Endothelial cell of hepatic sinusoid (primary cell): Measurements from ENCODE around the gene TNIK.

Source experiments
- in situ Hi-C: cut with HindIII; loops from 2 replicates; pipeline ENCODE4 v1.10.0; 2017; ENCODE audit warnings: low sequenced_read_pairs

TNIK gene

DNA sequence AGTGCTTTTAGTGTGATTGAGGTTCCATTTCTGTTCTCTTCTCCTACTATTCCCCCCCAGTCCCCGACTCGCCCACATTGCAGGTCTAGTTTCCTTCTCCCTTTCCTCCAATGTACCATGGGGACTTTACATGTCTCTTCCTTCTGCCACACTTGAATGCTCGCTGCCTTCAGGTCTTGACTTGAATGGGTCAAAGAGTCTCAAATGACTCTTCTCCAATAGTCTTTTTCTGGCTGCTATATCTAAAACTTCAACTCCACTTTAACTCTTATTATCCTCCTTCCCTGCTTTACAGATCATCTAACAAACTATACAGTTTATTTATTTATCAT lies 219.7 kb downstream of the TNIK start:
- in situ Hi-C loops, result no loop called here

DNA sequence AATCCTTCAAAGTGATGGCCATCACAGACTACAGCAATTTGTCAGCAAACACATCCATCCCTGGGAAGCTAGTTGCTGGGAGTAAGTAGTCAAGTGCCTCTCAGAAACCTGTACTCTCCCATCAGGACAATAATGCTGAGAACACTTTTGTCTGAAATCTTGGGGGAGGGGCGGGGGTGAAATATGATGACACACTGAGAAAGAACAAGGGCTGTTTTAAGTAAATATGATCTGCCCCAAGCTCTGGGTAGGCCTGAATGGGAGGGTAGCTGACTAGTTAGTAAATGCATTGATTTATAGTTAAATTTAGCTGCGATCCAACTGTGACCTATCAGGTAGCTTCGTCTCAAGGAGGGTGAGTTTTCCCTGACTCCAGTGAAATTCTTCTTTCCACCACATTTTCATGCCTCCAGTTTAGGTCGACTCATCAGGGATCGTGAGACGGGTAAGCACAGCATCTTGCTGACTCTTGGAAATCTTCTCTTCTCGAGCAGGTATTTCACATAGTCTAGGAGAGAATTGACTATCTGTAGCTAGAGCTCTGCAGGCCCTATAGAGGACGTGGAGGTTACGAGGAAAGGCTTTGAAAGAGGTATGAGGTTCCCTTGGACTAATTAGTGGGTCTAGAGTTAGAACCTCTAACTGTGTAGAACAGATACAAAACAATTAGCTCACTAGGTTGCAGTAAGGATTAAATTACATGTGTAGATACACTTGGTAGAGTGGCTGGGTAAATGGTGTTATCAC lies 220.3 kb downstream of the TNIK start:
- in situ Hi-C loops, result no loop called here

DNA sequence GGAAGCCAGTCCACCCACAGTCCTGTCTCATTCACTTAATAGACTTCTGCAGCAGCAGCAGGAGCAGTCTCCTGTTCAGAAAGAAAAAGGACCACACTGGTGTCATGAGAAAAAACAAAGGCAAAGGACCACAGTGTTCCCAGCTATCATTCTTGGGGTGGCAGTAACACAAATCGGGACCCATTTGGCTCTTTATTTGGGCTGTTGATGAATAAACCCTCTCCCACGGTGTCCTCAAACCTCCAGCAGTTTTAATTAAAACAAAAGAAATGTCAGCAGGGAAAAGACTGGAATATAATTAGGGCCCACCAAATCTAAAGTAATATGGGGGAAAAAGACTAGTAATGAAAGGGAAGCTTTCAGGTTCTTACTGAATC lies 223.2 kb downstream of the TNIK start:
- in situ Hi-C loops, result no loop called here

DNA sequence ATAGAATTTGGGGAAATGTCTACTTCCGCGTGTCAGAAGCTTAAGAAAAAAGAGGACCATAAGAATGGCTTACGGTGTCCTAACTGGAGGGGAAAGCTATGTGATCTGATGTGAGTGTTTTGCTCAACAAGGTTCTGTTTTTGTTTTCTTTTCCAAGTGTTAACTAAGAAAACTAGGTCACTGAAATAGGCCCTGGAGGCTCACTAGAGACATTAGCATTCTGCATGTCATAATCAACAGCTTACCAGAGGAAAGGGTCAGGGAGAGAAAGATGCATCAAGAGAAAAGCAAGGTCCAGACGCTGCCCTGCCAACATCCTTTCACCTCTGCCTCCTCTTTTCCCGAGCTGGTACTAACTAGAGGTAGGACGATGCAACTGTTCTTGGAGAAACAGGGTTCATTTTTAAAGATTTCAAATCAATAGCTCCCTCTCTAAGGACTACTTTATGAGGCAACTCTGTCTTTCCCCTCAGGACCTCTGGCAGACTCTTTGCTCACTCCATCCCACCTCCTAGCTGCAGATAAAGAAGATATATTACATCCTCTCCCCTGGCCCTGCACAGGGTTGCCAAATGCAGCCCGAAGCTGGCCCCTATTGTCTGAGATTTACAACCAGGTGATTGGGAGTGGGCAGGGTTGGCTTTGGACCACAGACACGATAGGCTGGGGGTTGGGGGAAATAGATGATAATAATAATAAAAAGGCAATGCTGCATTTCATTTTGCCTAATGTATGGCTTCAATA lies 223.8 kb downstream of the TNIK start:
- in situ Hi-C loops, result no loop called here

DNA sequence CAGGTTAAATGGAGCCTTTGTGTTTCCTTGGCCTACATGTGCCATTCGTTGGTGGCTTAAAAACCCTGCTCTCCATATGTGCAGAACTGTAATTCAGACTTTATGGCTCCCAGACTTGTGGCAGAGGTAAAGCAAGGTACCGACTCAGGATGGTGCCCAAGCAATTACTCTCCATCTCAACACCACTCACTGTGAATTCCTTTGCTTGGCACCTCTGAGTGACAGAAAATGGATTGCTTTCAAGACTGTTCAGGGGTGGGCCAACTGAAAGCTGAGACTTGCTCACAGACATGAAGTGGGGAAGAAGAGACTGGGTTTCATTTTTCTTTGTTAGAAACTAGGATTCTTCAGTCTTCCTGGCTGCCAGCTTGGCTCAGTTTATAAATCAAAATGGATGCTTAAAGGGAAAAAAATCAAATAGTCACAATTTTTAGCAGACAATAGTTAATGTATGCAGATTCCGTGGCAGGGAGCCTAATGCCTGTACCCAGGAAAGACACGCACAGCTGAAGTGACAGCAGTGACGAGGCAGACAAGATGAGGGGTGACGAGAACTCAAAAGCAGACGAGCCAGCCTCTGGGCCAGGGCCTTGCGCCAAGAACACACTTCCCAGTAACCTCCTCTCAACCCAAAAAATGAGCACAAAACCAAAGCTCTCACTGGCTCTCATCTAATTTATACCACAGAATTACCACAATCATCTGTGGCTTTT lies 225.8 kb downstream of the TNIK start:
- in situ Hi-C loops, result no loop called here

DNA sequence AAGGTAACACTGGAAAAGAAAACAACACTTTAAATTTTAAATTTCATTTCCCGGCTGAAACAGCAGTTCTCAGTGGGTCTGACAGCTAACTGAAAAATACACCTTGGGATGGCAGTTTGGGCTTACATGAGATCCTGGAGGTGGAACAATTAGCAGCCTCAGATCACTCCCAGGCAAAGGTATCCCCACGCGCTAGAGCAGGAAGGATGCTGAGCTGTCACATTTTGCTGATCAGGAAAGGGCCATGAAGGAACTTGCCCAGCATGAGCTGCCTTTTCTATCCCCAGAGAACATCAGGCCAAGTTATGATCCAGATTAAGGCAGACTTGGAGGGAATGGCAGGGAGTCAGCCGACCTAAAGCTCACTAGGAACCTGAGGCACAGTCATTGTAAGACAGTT lies 228.8 kb downstream of the TNIK start:
- in situ Hi-C loops, result no loop called here

DNA sequence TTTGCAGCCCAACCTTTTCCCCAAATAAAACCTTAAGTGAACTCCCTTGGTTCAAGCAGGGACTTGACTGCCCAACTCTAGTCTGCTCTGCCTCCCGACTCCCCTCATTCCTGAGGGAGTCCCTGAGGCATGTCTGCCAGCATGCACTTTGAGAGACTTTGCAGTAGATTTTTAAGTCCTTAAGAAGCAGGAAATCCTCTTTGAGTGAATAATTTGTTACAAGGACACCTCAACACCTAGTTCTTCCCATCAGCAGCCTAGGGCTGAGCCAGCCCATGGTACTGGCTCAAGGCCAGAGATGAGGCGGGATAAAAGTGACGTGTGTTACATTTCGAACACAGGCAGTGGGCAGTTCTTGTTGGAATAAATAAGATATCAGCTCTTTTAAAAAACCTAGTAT lies 229.3 kb downstream of the TNIK start:
- in situ Hi-C loops, result no loop called here

DNA sequence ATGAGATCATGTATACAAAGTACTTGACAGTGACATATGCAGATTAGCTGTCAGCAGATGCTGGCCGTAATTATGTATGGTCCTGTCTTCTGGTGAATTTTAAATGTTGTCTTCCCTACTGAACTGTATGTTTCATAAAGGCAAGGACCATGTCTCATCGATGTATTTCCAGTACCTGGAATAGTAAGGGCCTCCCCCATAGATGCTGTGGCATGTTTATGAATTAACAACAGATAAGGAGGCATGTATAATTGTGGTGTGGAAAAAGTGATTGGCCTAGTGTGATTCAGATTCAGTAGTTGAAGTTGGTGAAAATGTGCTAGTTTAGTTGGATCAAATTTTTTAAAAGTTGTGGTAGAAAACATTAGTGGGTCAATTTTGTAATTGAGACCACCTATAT lies 231.0 kb downstream of the TNIK start:
- in situ Hi-C loops, result no loop called here

DNA sequence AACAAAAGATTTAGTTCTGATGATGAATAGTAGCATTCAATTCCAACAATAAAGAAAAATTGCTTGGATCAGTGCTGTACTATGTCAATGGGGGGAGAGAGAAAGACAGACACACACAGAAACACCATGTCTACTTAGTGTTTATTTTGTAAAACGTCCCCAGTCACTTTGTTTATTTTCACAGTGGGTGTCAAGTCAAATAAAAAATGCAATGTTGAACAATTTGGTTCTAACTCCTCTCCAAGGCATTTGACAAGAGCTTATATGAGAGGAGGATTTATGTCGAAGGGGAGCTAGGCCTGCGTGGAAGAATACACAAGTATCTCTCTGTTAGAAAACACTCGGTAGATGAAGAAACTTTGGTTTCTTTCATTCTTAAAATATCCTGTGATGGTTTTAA lies 232.0 kb downstream of the TNIK start:
- in situ Hi-C loops, result no loop called here

DNA sequence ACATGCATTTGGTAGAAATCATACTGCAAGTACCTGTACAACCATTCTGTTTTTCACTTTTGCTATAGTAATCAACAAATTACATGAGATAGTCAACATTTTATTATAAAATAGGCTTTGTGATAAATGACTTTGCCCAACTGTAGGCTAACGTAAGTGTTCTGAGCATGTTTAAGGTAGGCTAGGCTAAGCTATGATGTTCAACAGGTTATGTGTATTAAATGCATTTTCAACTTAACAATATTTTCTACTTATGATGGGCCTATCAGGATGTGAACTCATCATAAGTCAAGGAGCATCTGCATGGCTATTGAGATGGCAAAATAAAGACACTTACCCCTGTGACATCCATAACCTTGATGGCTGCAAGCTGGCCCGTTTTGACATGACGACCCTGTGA lies 232.4 kb downstream of the TNIK start:
- in situ Hi-C loops, result no loop called here

DNA sequence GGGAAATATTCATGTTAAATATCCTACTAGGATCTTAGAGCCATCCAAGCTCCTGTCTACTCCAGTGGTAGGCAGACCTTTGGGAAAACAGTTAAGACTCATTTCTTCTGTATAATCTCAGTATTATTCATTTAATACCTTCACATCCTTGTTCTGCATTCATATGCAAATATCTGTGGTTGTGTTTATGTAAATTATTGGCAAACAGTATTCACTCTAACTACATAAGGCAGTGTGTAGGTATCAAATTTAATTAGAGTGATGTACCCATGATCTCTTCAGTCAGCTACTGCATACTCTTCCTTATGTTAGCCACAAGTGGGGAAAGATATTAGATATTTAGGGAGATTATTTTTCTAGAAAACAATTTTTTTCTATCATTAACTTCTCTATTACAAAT lies 232.8 kb downstream of the TNIK start:
- in situ Hi-C loops, result no loop called here

DNA sequence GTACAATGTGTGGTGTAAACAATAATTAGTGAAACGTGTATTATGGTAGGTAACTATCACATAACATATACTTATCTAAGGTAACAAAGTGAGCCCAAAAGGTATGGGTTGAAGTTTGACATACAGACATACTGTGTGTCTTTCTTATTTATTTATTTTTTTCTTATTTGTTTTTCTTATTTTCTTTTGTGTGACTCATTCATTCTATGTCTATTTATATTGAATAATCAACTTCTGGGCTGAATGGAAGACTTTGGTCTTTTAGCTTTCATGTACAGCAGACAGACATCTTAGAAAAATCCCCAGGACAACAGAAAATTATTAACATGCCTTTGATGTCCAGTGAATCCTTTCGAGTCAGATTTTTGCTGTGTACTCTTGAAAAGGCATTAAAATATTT lies 233.4 kb downstream of the TNIK start:
- in situ Hi-C loops, result no loop called here

DNA sequence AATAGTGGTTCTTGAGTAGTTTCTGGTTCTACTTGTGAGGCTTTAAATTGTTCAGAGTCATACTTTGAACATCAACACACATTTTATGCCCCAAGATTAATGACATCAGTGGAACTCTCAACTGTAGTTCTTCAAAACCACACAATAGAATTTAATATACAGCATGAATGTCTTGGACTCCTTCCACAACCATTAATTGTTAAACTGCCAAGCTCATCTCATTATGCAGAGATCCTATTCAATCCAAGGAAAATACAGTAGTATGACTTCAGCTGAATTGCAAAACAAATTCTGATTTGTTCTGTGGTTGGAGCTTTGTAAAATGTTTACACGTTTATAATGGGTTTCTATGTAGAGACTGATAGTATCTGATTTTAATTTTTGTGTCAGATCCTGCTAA lies 234.5 kb downstream of the TNIK start:
- in situ Hi-C loops, result no loop called here

DNA sequence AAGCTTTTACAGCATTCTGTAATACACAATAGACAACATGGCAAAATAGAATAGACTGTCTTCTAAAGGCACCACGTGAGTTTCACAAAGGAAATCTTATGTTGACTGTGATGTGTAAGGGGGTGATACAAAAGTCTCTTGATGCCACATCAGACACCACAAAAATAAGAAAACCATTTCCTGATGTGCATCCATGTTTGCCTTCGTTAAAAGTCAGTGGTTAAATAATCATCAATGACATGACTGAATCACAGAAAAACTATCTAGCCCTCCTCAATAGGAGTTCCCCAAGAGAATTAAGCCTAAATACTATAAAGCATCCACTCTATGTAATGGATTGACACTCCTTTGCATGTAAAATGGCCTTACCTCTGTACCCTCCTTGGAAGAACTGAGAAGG lies 235.0 kb downstream of the TNIK start:
- in situ Hi-C loops, result no loop called here

DNA sequence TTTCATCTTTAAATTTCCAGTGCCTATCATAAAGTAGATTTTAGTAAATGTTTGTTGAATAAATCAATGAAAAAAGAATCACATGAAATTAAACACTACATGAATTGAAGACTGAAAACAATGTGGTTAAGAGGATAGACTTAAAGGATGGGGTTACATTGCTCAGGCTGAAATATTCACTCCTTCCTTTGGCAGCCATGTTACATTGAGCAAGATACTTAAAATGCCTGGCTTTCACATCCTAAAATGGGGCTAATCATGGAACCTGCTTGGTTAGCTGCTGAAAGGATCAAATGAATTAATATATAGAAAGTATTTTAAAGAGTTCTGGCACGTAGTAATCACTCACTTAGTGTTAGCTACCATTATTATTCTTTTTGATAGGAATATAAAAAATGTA lies 236.8 kb downstream of the TNIK start:
- in situ Hi-C loops, result no loop called here

DNA sequence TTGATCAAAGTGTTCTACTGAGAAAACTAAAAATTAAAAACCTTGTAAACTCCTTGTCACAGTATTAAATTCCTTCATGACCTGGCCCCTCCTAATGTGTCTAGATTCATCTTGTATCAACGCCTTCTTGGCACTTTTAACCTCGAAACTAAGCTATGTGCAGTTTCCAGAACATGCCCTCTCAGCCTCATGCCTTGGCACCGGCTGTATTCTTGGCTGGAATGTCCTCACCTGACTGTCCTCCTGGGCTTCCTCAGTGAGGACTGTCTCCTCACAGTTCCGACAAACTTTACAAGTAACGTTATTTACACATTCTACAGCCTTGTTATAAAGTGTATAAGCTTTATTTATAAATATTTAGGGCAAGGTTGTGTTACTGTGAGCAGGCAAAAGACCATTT lies 237.2 kb downstream of the TNIK start:
- in situ Hi-C loops, result no loop called here

DNA sequence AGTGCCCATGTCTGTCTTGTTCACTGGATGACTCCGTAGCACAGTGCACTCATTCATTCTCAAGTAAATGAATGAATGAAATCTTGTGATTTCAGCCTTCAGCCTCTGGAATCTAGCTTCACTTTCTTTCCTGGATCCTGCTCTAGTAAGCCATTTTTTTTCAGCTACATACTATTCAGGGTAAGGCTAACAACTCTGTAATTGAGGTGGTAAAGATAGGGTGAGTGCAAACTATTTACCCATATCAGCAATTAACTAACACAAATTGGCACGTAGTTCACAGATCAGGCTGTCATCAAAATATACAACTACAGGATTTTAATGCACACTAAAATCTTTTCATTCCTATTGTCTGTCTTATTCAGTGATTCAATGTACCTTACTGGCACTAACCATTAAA lies 238.6 kb downstream of the TNIK start:
- in situ Hi-C loops, result no loop called here

DNA sequence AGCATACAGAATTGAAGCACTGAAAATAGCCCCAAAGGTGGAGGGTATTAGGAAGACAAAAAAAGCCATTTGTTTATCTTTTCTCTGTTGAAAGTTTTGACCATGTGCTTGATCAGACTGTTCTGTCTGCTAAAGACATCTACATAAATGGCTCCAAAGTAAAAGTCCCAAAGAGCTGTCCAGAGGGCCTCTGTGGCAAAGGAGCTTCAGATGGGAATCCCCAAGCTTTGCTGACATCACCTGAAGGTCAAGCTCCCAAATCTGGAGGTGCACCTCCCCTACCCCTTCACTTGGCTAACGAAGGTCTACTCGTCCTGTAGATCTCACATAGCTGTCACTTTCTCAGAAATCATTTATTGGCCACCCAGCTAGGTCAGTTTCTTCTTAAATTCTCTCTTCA lies 239.1 kb downstream of the TNIK start:
- in situ Hi-C loops, result no loop called here

DNA sequence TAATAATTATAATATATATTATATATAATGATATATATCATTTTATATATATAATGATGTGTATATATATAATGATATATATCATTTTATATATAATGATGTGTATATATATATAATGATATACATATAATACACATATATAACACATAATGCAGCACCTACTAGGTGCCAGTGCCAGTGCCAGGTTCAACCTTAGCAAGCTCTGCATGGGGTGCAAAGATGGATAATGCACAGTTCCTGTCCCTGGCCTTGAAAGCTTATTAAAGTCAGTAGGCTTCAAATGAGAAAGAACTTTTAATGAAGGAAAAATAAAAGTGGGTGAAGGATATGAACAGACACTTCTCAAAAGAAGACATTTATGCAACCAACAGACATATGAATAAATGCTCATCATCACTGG lies 240.9 kb downstream of the TNIK start:
- in situ Hi-C loops, result no loop called here

DNA sequence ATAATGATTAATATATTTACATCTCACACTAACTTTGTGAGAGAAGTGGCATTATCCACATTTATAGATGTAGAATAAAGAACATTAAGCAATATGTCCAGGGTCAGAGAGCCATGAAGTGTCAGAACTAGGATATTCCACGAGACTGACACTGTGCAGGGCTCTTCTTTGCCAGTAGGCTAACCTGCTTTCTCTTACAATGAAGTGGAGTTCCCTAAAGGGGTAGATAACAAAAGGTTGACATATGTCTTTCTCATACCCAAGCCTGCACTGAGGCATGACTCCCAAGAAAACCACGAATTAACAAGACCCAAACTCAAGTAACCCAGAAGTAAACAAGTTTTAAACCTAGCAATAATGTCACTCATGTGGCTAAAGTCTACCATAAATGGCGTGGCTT lies 242.1 kb downstream of the TNIK start:
- in situ Hi-C loops, result no loop called here

DNA sequence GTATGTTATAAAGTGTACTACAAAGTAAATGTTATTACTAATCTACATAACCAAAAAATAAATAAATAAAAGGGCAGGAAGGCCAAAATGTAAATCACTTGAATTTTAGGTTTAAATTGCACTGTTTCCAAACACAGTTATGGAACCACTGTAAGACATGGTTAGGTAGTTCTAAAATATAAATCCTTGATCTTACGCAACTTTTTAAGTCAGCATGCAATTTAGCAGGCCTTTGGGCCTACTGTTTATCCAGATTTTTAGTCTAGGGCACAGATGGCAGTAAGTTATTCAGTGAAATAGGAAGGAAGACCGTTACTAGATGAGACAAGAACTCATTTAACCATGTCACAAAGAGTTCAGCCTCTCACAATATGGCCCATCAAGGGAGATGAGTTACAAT lies 246.3 kb downstream of the TNIK start:
- in situ Hi-C loops, result no loop called here

DNA sequence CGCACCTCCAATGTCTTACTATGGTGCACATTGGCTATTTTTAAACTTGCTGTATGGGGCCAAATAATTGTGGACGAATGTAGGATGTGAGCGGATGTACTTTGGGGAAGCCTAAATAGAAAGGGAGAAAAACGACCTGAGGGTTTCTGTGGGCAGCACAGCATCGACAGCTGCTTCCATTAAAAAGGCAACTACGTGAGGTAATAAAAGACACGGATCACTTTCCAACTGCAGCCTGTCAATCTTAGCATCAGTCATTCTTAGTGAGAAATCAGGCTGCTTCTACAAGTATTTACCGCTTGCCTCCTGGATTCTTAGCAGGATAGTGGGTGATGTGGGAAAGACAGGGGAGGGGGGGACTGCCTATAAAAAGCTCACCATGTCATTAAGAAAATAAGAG lies 247.0 kb downstream of the TNIK start:
- in situ Hi-C loops, result no loop called here
